Putamen (tissue), 1 donor: ENCODE results near the gene CD48.

Experiments used
- DNase-seq: peaks from one replicate; pipeline ENCODE4 v3.0.0-alpha.2; 2016; ENCODE audit warnings: low spot score

Gene CD48

DNA sequence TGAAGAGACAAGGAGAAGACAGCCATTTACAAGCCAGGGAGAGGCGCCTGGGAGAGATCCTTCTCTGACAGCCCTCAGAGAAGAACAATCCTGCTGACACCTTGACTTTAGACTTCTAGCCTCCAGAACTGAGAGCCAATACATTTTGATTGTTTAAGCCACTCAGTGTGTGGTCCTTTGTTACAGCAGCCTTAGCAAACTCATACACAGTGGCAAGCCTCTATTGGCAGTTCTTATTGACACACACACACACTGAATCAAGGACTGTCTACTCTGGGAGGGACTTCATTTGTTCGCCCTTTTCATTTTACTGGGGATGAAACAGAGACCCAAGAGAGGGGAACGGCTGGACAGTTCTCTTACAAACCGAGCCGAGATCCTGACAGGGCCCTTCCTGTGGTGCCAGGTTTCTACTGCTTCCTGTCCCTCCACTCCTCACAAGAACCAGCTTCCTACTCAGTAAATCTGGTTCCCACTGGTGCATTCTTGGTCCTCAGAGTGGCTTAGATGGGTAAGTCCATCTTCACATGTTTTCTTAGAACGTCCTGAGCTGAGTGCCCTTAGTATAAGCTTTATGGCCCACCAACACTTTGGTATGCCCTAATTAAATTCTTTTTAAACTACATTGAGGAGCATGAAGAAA lies 79.5 kb downstream of the CD48 start:
- DNase-seq, result no peak

- no peak for DNase-seq
These were observed 80.8 kb downstream of the CD48 start for GRCh38 chr1:160630523-160631451.

DNA sequence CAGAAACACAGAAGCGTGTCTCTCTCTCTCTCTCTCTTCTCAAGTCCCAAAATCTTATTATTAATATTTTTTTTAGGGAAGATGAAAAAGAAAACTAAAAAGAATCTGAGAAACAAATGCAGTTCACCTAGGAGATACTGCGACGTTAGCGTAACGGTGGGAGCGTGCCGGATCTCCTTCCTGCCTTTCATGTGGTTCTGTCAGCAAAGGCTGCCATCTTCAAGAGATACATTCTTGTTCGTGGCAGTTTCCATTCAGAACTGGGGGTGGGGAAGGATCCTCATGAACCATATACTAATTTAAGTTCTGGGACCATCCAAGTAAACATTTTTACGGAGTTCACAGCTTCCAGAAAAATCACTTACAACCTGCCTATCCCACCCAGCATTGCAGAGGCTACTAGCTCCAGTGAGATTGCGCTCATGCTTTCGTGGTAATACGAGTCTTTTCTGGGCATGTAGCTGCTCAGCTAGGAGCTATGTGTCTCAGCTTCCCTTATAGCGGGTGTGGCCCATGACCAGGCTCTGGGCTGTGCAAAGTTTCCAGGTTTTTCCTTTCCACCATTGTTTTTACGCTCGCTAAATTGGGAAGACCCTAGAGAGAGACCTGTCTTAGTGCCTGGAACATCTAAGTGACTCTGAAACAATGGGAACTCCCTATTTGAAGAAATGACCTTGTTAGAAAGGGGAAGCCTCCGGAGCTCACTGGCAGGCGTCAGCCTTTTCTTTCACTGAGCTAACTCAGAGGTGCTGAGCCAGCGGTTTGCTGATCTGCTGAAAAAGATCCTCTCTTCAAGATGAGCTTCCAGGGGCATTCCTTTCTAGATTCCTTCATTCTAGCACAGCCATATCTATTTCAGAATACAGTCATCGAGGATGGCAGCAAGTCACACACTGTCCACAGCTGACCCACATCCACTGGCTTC lies 82.1 kb downstream of the CD48 start:
- DNase-seq, result peak; percentile 17

DNA sequence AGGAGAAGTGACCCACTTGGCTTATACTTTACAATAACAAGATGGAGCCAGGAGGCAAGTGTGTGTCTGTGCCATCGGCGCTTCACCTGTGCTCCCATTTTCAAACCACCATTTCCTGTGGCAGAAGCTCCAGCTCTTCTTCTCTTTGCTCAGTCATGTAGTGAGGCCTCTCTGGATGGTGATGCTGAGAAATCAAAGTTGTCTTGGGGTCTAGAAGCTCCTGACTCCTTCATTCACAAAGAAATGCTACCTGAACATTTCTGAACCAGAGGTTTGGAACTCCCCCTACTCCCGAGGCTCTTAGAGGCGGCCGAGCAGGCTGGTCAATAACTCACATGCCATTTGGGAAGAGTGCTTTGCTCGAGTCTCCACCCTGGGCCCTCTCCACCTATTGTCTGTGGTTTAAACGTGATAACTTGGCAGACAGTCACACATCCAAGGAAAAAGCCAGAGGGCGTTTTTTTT lies 82.8 kb downstream of the CD48 start:
- DNase-seq, result no peak
